ENCODE results near the gene SNX19.

Gene SNX19

GRCh38 chr11:130872102-130872501, 44.2 kb downstream of the SNX19 start:
- Histone ChIP-seq H4K20me1 (ENCODE audit: insufficient read depth, low read length) (no peaks in the 10 kb centered on the region), H3K9ac (ENCODE audit: low read length) (no peak overlapping the region), H3K4me3 (ENCODE audit: low read length) (no peak overlapping the region), H3K36me3 (replicated peaks; ENCODE audit: low read depth, low read length) (peaks cover 9% of the 10 kb centered on the region), H2AFZ (ENCODE audit: low read depth, low read length) (no peak overlapping the region), H3K9me3 (ENCODE audit: insufficient read depth, low read length) (no peaks in the 10 kb centered on the region), H3K4me1 (ENCODE audit: low read length) (no peaks in the 10 kb centered on the region), H3K27me3 (ENCODE audit: low read depth, low read length) (no peaks in the 10 kb centered on the region), H3K27ac (ENCODE audit: low read length) (no peak overlapping the region), H3K4me2 (ENCODE audit: low read length) (no peak overlapping the region), H3K79me2 (ENCODE audit: low read length) (no peaks in the 10 kb centered on the region)
- TF ChIP-seq EZH2phosphoT487 (IDR thresholded peaks at IDR 0.05; ENCODE audit: low read depth), result no peak
- no peak for TF ChIP-seq CTCF (IDR thresholded peaks at IDR 0.05; ENCODE audit: low read depth, low read length)

GRCh38 chr11:130871616-130872015, 44.7 kb downstream of the SNX19 start:
- Histone ChIP-seq H3K27me3 (ENCODE audit: low read depth, low read length) (no peaks in the 10 kb centered on the region), H3K4me3 (ENCODE audit: low read length) (no peak overlapping the region), H3K9me3 (ENCODE audit: insufficient read depth, low read length) (no peaks in the 10 kb centered on the region), H3K9ac (ENCODE audit: low read length) (no peak overlapping the region), H3K79me2 (ENCODE audit: low read length) (no peaks in the 10 kb centered on the region), H3K4me2 (ENCODE audit: low read length) (no peak overlapping the region), H3K4me1 (ENCODE audit: low read length) (no peaks in the 10 kb centered on the region), H4K20me1 (ENCODE audit: insufficient read depth, low read length) (no peaks in the 10 kb centered on the region), H2AFZ (ENCODE audit: low read depth, low read length) (no peak overlapping the region), H3K36me3 (replicated peaks; ENCODE audit: low read depth, low read length) (peaks cover 9% of the 10 kb centered on the region), H3K27ac (ENCODE audit: low read length) (no peak overlapping the region)
- TF ChIP-seq EZH2phosphoT487 (IDR thresholded peaks at IDR 0.05; ENCODE audit: low read depth) (no peak), CTCF (IDR thresholded peaks at IDR 0.05; ENCODE audit: low read depth, low read length) (no peak)

GRCh38 chr11:130868721-130869390, 47.4 kb downstream of the SNX19 start:
- H3K36me3 ChIP-seq (replicated peaks; ENCODE audit: low read depth, low read length), result peaks cover 5% of the 10 kb centered on the region
- no peak overlapping the region for H3K9ac ChIP-seq (ENCODE audit: low read length)
- no peaks in the 10 kb centered on the region for H4K20me1 ChIP-seq (ENCODE audit: insufficient read depth, low read length)
- TF ChIP-seq CTCF (IDR thresholded peaks at IDR 0.05; ENCODE audit: low read depth, low read length) (no peak), EZH2phosphoT487 (IDR thresholded peaks at IDR 0.05; ENCODE audit: low read depth) (no peak)
- no peaks in the 10 kb centered on the region for H3K27me3 ChIP-seq (ENCODE audit: low read depth, low read length)
- no peak overlapping the region for H3K27ac ChIP-seq (ENCODE audit: low read length)
- H3K4me2 ChIP-seq (ENCODE audit: low read length), result no peak overlapping the region
- H3K9me3 ChIP-seq (ENCODE audit: insufficient read depth, low read length), result no peaks in the 10 kb centered on the region
- H3K79me2 ChIP-seq (ENCODE audit: low read length), result no peaks in the 10 kb centered on the region
- no peak overlapping the region for H3K4me3 ChIP-seq (ENCODE audit: low read length)
- H2AFZ ChIP-seq (ENCODE audit: low read depth, low read length), result no peak overlapping the region
- H3K4me1 ChIP-seq (ENCODE audit: low read length), result no peaks in the 10 kb centered on the region

- no peaks in the 10 kb centered on the region for H3K9me3 ChIP-seq (ENCODE audit: insufficient read depth, low read length)
- TF ChIP-seq CTCF (IDR thresholded peaks at IDR 0.05; ENCODE audit: low read depth, low read length), result no peak
- TF ChIP-seq EZH2phosphoT487 (IDR thresholded peaks at IDR 0.05; ENCODE audit: low read depth), result no peak
- H3K4me3 ChIP-seq (ENCODE audit: low read length), result no peak overlapping the region
- no peaks in the 10 kb centered on the region for H4K20me1 ChIP-seq (ENCODE audit: insufficient read depth, low read length)
- peaks cover 2% of the 10 kb centered on the region for H3K36me3 ChIP-seq (replicated peaks; ENCODE audit: low read depth, low read length)
- H3K27ac ChIP-seq (ENCODE audit: low read length), result no peak overlapping the region
- no peak overlapping the region for H3K9ac ChIP-seq (ENCODE audit: low read length)
- no peaks in the 10 kb centered on the region for H3K4me1 ChIP-seq (ENCODE audit: low read length)
- no peaks in the 10 kb centered on the region for H3K79me2 ChIP-seq (ENCODE audit: low read length)
- H2AFZ ChIP-seq (ENCODE audit: low read depth, low read length), result no peak overlapping the region
- no peak overlapping the region for H3K4me2 ChIP-seq (ENCODE audit: low read length)
- H3K27me3 ChIP-seq (ENCODE audit: low read depth, low read length), result no peaks in the 10 kb centered on the region
Measured at GRCh38 chr11:130868086-130868710, 48.1 kb downstream of the SNX19 start.

All from OCI-LY3 (cell line).